Panc1 (cell line): ENCODE measurements around the gene LMCD1. TPM values are rescaled to one million over a fixed set of nuclear protein-coding genes. Genes with fewer than 3 reads are reported as not detected.

Source experiments
- ATAC-seq: fragments of 200-7000 bp; cut with Tn5 transposase; 2 replicates; pipeline ENCODE4 v1.9.1; 2020; ENCODE audit warnings: mild to moderate bottlenecking, moderate library complexity
- BruUV-seq: library from RNA; stranded (reverse); fragments of 400-500 nt; replicated peaks from 2 replicates; lab custom pipeline; 2021; lab: Mats Ljungman, UMichigan
- CTCF ChIA-PET: fragments of 300-600 bp; sonication (Branson Sonifier 250); formaldehyde crosslinking; loops from one replicate; lab custom pipeline; 2022; ENCODE audit warnings: antibody characterized with exemption; lab: Charles Lee
- POLR2A ChIA-PET: fragments of 300-600 bp; sonication (Branson Sonifier 250); formaldehyde crosslinking; loops from one replicate; lab custom pipeline; 2022; ENCODE audit warnings: antibody characterized with exemption; lab: Charles Lee
- DNase-seq: peaks from one replicate; pipeline ENCODE4 v3.0.0-alpha.2; 2010; ENCODE audit warnings: low read depth, low spot score
- H3K27ac ChIP-seq: 2 replicates; pipeline ENCODE4 v1.5.1; 2011; ENCODE audit warnings: mild to moderate bottlenecking, low read length, inconsistent platforms
- H3K27me3 ChIP-seq: fragments of 200-500 bp; sonication (Bioruptor generic); 2 replicates; pipeline ENCODE4 v1.6.0; 2014; ENCODE audit warnings: low read length, inconsistent platforms; ENCODE audit not compliant: control insufficient read depth, insufficient read depth
- H3K36me3 ChIP-seq: fragments of 200-500 bp; sonication (Bioruptor generic); 2 replicates; pipeline ENCODE4 v1.5.1; 2014; ENCODE audit warnings: inconsistent platforms, mild to moderate bottlenecking, low read length, moderate library complexity; ENCODE audit not compliant: control insufficient read depth, insufficient read depth
- H3K4me1 ChIP-seq: 2 replicates; pipeline ENCODE4 v1.5.1; 2011; ENCODE audit warnings: inconsistent platforms, mild to moderate bottlenecking, low read length, moderate library complexity; ENCODE audit not compliant: control insufficient read depth, insufficient read depth
- H3K4me3 ChIP-seq, 2 experiments: 2 replicates each; pipeline ENCODE4 v1.5.1; 2011 to 2012; ENCODE audit warnings: low read depth in 2 of 2, low read length in 2 of 2, mild to moderate bottlenecking in 2 of 2, inconsistent platforms in 1 of 2, moderate library complexity in 1 of 2
- H3K9me3 ChIP-seq: fragments of 200-500 bp; sonication (Bioruptor generic); 2 replicates; pipeline ENCODE4 v1.5.1; 2014; ENCODE audit warnings: low read depth, mild to moderate bottlenecking, inconsistent platforms, low read length, moderate library complexity; ENCODE audit not compliant: control insufficient read depth, insufficient read depth
- CTCF ChIP-seq: fragments of 450-650 bp; IDR thresholded peaks from 2 replicates; pipeline ENCODE4 v1.5.1; 2017; ENCODE audit warnings: mild to moderate bottlenecking
- POLR2AphosphoS5 ChIP-seq: IDR thresholded peaks from 2 replicates; pipeline ENCODE4 v1.6.1; 2012; ENCODE audit warnings: mild to moderate bottlenecking, low read depth, low read length, moderate library complexity
- REST ChIP-seq, 2 experiments: IDR thresholded peaks; 2 replicates each; pipeline ENCODE4 v1.6.1; 2011 to 2012; ENCODE audit warnings: low read depth in 2 of 2, control low read depth in 1 of 2, low read length in 1 of 2, mild to moderate bottlenecking in 1 of 2, moderate library complexity in 1 of 2; ENCODE audit not compliant: insufficient read depth in 1 of 2
- SIN3A ChIP-seq: IDR thresholded peaks from 2 replicates; pipeline ENCODE4 v1.6.1; 2012; ENCODE audit warnings: low read depth, mild to moderate bottlenecking, low read length, moderate library complexity, borderline replicate concordance; ENCODE audit not compliant: insufficient read depth
- TCF7L2 ChIP-seq: IDR thresholded peaks from 2 replicates; pipeline ENCODE4 v1.6.1; 2011; ENCODE audit warnings: mild to moderate bottlenecking, low read depth, low read length, inconsistent platforms
- in situ Hi-C: cut with HindIII; loops from 2 replicates; pipeline ENCODE4 v1.10.0; 2016; ENCODE audit warnings: low sequenced_read_pairs, low pct_unique_long_range_greater_than_20kb
- intact Hi-C: fragments of 100-400 bp; cut with micrococcal nuclease; formaldehyde crosslinking; loops from one replicate; pipeline ENCODE4 v1.10.0; 2022; ENCODE audit not compliant: unreplicated experiment
- total RNA-seq: library from RNA; stranded (reverse); gene quantifications from one replicate; pipeline ENCODE4 v1.2.1, GENCODE V29; 2021; ENCODE audit not compliant: unreplicated experiment

The LMCD1 gene
- total RNA-seq, 1 experiment from 2014 or later, result 24.8 TPM

GRCh38 chr3:8548502-8549275 is 47.1 kb downstream of the LMCD1 start:
- TF ChIP-seq REST (IDR thresholded peaks at IDR 0.05; ENCODE audit: insufficient read depth in 1 of 2, low read depth in 2 of 2, low read length in 1 of 2), result no peak
- TF ChIP-seq POLR2AphosphoS5, result no peak
- no peak for TF ChIP-seq CTCF
- intact Hi-C loops, result no loop called here
- H3K4me1 ChIP-seq, result no peaks in the 10 kb centered on the region
- in situ Hi-C loops, result no loop called here
- no peaks in the 10 kb centered on the region for H3K27me3 ChIP-seq
- ATAC-seq (no peak), DNase-seq (no peak)
- CTCF ChIA-PET, result no interaction called here
- no TSS peak for BruUV-seq
- no peaks in the 10 kb centered on the region for H3K36me3 ChIP-seq
- H3K4me3 ChIP-seq, result no peak overlapping the region
- H3K27ac ChIP-seq, result no peak overlapping the region
- no peaks in the 10 kb centered on the region for H3K9me3 ChIP-seq
- POLR2A ChIA-PET, result no interaction called here

GRCh38 chr3:8549354-8549753 is 47.7 kb downstream of the LMCD1 start:
- ATAC-seq, result no peak

More at GRCh38 chr3:8549354-8549753, 47.7 kb downstream of the LMCD1 start:
- no peaks in the 10 kb centered on the region for H3K36me3 ChIP-seq
- in situ Hi-C loops, result no loop called here
- intact Hi-C loops, result no loop called here
- H3K27ac ChIP-seq, result no peak overlapping the region
- no peaks in the 10 kb centered on the region for H3K9me3 ChIP-seq
- no peak for DNase-seq
- no peak overlapping the region for H3K4me3 ChIP-seq
- ChIA-PET POLR2A (no interaction called here), CTCF (no interaction called here)
- no peaks in the 10 kb centered on the region for H3K4me1 ChIP-seq
- no peaks in the 10 kb centered on the region for H3K27me3 ChIP-seq
- no peak for TF ChIP-seq REST (IDR thresholded peaks at IDR 0.05; ENCODE audit: insufficient read depth in 1 of 2, low read depth in 2 of 2, low read length in 1 of 2)
- no peak for TF ChIP-seq CTCF
- TF ChIP-seq TCF7L2, result no peak
- TF ChIP-seq SIN3A, result no peak
- TF ChIP-seq POLR2AphosphoS5, result no peak
- BruUV-seq, result no TSS peak
